HEK293 (cell line): ENCODE measurements around the gene ACTN4.

ENCODE experiments used
- CTCF ChIA-PET: fragments of 350-600 bp; formaldehyde crosslinking; extraction: SDS; loops from one replicate; lab custom pipeline; 2021; ENCODE audit warnings: antibody characterized with exemption; lab: Yijun Ruan, JAX
- POLR2A ChIA-PET: fragments of 300-600 bp; formaldehyde crosslinking; extraction: SDS; loops from one replicate; lab custom pipeline; 2020; ENCODE audit warnings: antibody characterized with exemption, inconsistent platforms; lab: Yijun Ruan, JAX
- H3K27ac ChIP-seq: fragments of 200-500 bp; sonication (Bioruptor generic); 2 replicates; pipeline ENCODE4 v1.5.1; 2014; ENCODE audit warnings: low read depth, low read length, control low read depth, inconsistent platforms; ENCODE audit errors: extremely low read depth
- H3K36me3 ChIP-seq, 2 experiments: fragments of 200-500 bp in 1 of 2; sonication (Bioruptor generic) in 1 of 2; 1 replicate in 1 of 2; 2 replicates in 1 of 2; pipeline ENCODE4 v1.5.1; 2014 to 2017; ENCODE audit warnings: inconsistent platforms in 2 of 2, low read length in 2 of 2; ENCODE audit not compliant: control insufficient read depth in 2 of 2, insufficient read depth in 1 of 2
- H3K4me1 ChIP-seq: fragments of 200-500 bp; sonication (Bioruptor generic); 2 replicates; pipeline ENCODE4 v1.5.1; 2014; ENCODE audit warnings: mild to moderate bottlenecking, low read length, inconsistent platforms; ENCODE audit not compliant: control insufficient read depth, insufficient read depth
- H3K4me3 ChIP-seq: 2 replicates; pipeline ENCODE4 v1.5.1; 2011; ENCODE audit warnings: low read depth, mild to moderate bottlenecking, control low read depth, low read length, moderate library complexity
- H3K9me3 ChIP-seq: fragments of 200-500 bp; sonication (Bioruptor generic); 2 replicates; pipeline ENCODE4 v1.5.1; 2014; ENCODE audit warnings: low read depth, low read length, inconsistent platforms; ENCODE audit not compliant: control insufficient read depth, insufficient read depth
- GFI1B ChIP-seq: fragments of 450-650 bp; formaldehyde crosslinking; IDR thresholded peaks from 2 replicates; pipeline ENCODE4 v1.5.1; 2016; ENCODE audit warnings: missing biosample characterization, missing genetic modification characterization
- IKZF3 ChIP-seq: fragments of 450-650 bp; IDR thresholded peaks from 2 replicates; pipeline ENCODE4 v1.5.0; 2018; ENCODE audit warnings: missing biosample characterization, mild to moderate bottlenecking, missing genetic modification characterization, moderate library complexity
- KLF8 ChIP-seq: fragments of 450-650 bp; formaldehyde crosslinking; IDR thresholded peaks from 2 replicates; pipeline ENCODE4 v1.5.1; 2016; ENCODE audit warnings: missing biosample characterization, missing genetic modification characterization
- MZF1 ChIP-seq: fragments of 450-650 bp; formaldehyde crosslinking; IDR thresholded peaks from 2 replicates; pipeline ENCODE4 v1.5.1; 2017; ENCODE audit warnings: missing biosample characterization, missing genetic modification characterization, borderline replicate concordance
- ZBTB48 ChIP-seq: fragments of 450-650 bp; formaldehyde crosslinking; IDR thresholded peaks from 2 replicates; pipeline ENCODE4 v1.5.1; 2016; ENCODE audit warnings: missing biosample characterization, missing genetic modification characterization
- ZBTB8A ChIP-seq: fragments of 450-650 bp; formaldehyde crosslinking; IDR thresholded peaks from 2 replicates; pipeline ENCODE4 v1.5.1; 2016; ENCODE audit warnings: missing biosample characterization, missing genetic modification characterization
- ZNF146 ChIP-seq: fragments of 450-650 bp; formaldehyde crosslinking; IDR thresholded peaks from 2 replicates; pipeline ENCODE4 v1.5.1; 2016; ENCODE audit warnings: missing biosample characterization, missing genetic modification characterization
- ZNF19 ChIP-seq: fragments of 450-650 bp; formaldehyde crosslinking; IDR thresholded peaks from 2 replicates; pipeline ENCODE4; 2016; ENCODE audit warnings: missing biosample characterization, missing genetic modification characterization, low read depth
- ZNF2 ChIP-seq: fragments of 450-650 bp; formaldehyde crosslinking; IDR thresholded peaks from 2 replicates; pipeline ENCODE4 v1.5.1; 2016; ENCODE audit warnings: missing biosample characterization, missing genetic modification characterization
- ZNF223 ChIP-seq: fragments of 450-650 bp; formaldehyde crosslinking; IDR thresholded peaks from 2 replicates; pipeline ENCODE4 v1.5.1; 2016; ENCODE audit warnings: missing biosample characterization, missing genetic modification characterization
- ZNF24 ChIP-seq: fragments of 450-650 bp; formaldehyde crosslinking; IDR thresholded peaks from 2 replicates; pipeline ENCODE4 v1.5.1; 2016; ENCODE audit warnings: missing biosample characterization, missing genetic modification characterization
- ZNF292 ChIP-seq: fragments of 450-650 bp; formaldehyde crosslinking; IDR thresholded peaks from 2 replicates; pipeline ENCODE4 v1.5.1; 2016; ENCODE audit warnings: low read depth, missing biosample characterization, missing genetic modification characterization, borderline replicate concordance
- ZNF324 ChIP-seq: fragments of 450-650 bp; formaldehyde crosslinking; IDR thresholded peaks from 2 replicates; pipeline ENCODE4 v1.5.1; 2016; ENCODE audit warnings: missing biosample characterization, missing genetic modification characterization
- ZNF391 ChIP-seq: fragments of 450-650 bp; formaldehyde crosslinking; IDR thresholded peaks from 2 replicates; pipeline ENCODE4 v1.5.1; 2016; ENCODE audit warnings: low read depth, missing biosample characterization, missing genetic modification characterization, borderline replicate concordance
- ZNF423 ChIP-seq: fragments of 450-650 bp; formaldehyde crosslinking; IDR thresholded peaks from 2 replicates; pipeline ENCODE4 v1.5.1; 2016; ENCODE audit warnings: missing biosample characterization, missing genetic modification characterization
- ZNF510 ChIP-seq: fragments of 450-650 bp; formaldehyde crosslinking; IDR thresholded peaks from 2 replicates; pipeline ENCODE4 v1.5.1; 2018; ENCODE audit warnings: mild to moderate bottlenecking, missing genetic modification characterization, missing biosample characterization; ENCODE audit not compliant: insufficient replicate concordance
- ZNF600 ChIP-seq: fragments of 450-650 bp; formaldehyde crosslinking; IDR thresholded peaks from 2 replicates; pipeline ENCODE4 v1.5.1; 2016; ENCODE audit warnings: missing biosample characterization, missing genetic modification characterization
- ZNF623 ChIP-seq: fragments of 450-650 bp; formaldehyde crosslinking; IDR thresholded peaks from 2 replicates; pipeline ENCODE4 v1.5.1; 2016; ENCODE audit warnings: missing biosample characterization, missing genetic modification characterization
- ZSCAN16 ChIP-seq: fragments of 450-650 bp; formaldehyde crosslinking; IDR thresholded peaks from 2 replicates; pipeline ENCODE4 v1.5.1; 2016; ENCODE audit warnings: missing biosample characterization, missing genetic modification characterization
- ZSCAN30 ChIP-seq: fragments of 450-650 bp; IDR thresholded peaks from 2 replicates; pipeline ENCODE4 v1.5.1; 2018; ENCODE audit warnings: missing biosample characterization, mild to moderate bottlenecking, missing genetic modification characterization, moderate library complexity
- TF ChIP-seq, protein P1 (sequence below): fragments of 450-650 bp; formaldehyde crosslinking; IDR thresholded peaks from 2 replicates; pipeline ENCODE4 v1.5.1; 2016; ENCODE audit warnings: missing biosample characterization, missing genetic modification characterization
- TF ChIP-seq, protein P2 (sequence below): fragments of 450-650 bp; formaldehyde crosslinking; IDR thresholded peaks from 2 replicates; pipeline ENCODE4 v1.5.1; 2016; ENCODE audit warnings: missing biosample characterization, missing genetic modification characterization
- TF ChIP-seq, protein P3 (sequence below): fragments of 450-650 bp; formaldehyde crosslinking; IDR thresholded peaks from 2 replicates; pipeline ENCODE4 v1.5.1; 2017; ENCODE audit warnings: missing biosample characterization, missing genetic modification characterization
- TF ChIP-seq, protein P4 (sequence below): fragments of 450-650 bp; formaldehyde crosslinking; IDR thresholded peaks from 2 replicates; pipeline ENCODE4 v1.5.1; 2016; ENCODE audit warnings: missing biosample characterization, missing genetic modification characterization
- TF ChIP-seq, protein P5 (sequence below): fragments of 450-650 bp; formaldehyde crosslinking; IDR thresholded peaks from 2 replicates; pipeline ENCODE4 v1.5.1; 2016; ENCODE audit warnings: missing biosample characterization, missing genetic modification characterization

ACTN4 gene

DNA sequence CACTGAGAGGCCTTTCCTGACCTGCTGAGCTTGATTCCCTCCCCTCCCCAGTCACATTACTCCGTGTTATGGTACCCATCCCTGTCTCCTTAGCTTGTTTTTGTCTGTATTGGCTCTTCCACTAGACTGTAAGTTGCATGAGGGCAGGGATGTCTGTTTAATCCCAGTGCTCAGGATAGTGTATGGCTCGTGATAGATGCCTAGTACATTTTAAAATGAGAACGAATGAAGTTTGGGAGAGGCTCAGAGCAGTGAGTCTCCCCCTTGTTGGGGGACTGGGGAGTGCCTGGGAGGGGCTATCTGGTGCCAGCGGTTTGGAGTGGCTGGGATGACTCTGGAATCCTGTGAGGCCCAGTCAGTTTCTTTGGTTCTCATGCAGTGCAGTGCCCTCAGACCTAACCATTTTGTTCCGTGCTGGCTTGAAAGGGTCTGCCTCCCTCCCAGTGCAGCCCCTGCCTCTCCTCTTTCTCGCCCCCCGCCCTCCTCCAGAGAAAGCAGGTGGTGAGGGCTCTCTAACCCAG is 35.5 kb downstream of the ACTN4 start (continued):
- TF ChIP-seq, protein P1, sequence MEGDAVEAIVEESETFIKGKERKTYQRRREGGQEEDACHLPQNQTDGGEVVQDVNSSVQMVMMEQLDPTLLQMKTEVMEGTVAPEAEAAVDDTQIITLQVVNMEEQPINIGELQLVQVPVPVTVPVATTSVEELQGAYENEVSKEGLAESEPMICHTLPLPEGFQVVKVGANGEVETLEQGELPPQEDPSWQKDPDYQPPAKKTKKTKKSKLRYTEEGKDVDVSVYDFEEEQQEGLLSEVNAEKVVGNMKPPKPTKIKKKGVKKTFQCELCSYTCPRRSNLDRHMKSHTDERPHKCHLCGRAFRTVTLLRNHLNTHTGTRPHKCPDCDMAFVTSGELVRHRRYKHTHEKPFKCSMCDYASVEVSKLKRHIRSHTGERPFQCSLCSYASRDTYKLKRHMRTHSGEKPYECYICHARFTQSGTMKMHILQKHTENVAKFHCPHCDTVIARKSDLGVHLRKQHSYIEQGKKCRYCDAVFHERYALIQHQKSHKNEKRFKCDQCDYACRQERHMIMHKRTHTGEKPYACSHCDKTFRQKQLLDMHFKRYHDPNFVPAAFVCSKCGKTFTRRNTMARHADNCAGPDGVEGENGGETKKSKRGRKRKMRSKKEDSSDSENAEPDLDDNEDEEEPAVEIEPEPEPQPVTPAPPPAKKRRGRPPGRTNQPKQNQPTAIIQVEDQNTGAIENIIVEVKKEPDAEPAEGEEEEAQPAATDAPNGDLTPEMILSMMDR (tag by site-specific recombination): no peak
- no peak; the same call in 1 of the 2 replicates for TF ChIP-seq ZNF24 (tag by site-specific recombination)
- no peak for TF ChIP-seq ZNF292 (tag by site-specific recombination)
- TF ChIP-seq ZBTB8A (tag by site-specific recombination): no peak
- no peak for TF ChIP-seq MZF1 (tag by site-specific recombination)

DNA sequence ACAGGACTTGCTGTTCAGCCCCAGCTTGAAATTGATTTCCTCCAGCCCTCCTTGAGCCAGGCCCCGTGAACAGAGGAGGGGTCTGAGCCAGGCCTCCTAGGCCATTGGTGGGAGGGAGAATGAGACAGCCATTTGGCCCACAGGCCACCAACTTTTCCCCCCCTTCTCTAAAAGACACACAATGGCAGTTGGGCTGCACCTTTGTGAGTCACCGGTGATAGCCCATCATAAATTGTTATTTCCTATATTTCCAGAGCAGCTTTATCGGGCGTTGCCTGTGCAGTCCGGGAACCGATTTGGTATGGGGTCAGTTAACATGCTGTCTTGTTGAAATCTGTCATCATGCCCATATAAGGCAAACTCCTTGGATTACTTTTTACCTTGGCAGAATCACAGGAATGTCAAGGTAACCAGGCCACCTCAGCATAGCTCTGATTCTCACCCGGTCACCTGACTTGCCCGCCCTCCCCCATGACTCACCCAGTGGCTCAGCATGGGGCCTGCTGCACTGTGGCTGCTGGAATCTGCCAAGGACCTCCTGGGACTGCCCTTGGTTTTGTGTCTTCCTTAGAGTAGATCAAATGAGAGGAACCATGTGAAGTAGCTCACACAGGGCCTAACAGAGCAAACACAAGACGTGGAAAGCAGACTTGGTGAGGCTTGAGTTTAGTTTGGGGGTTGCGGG is 36.1 kb downstream of the ACTN4 start:
- Histone ChIP-seq H3K4me1 (peaks cover 41% of the 10 kb centered on the region), H3K36me3 (peaks cover 6 to 27% of the 10 kb centered on the region in 2 experiments), H3K4me3 (no peak overlapping the region), H3K9me3 (no peaks in the 10 kb centered on the region), H3K27ac (peak overlapping the region; percentile 98)
- ChIA-PET CTCF (interaction anchor here (0.5 to 2.9 kb wide), 8 partner anchors 17 to 794 kb away, joined by 3 to 12 read pairs (median 4); partner anchors contain the start of genes MRPS12 and SARS2), POLR2A (interaction anchor here (0.5 to 2.3 kb wide), 26 partner anchors 8 to 440 kb away, joined by 3 to 63 read pairs (median 4); partner anchors contain the start of genes ACTN4, ECH1, EIF3K and FAM98C)
- TF ChIP-seq ZNF391 (tag by site-specific recombination) (peak; percentile 94; the same call in 1 of the 2 replicates), ZBTB48 (tag by site-specific recombination) (no peak), ZNF2 (tag by site-specific recombination) (peak; percentile 94), ZSCAN30 (tag by site-specific recombination) (peak; percentile 99), ZNF19 (tag by site-specific recombination) (no peak), ZNF146 (tag by site-specific recombination) (no peak; the same call in 1 of the 2 replicates), ZBTB8A (tag by site-specific recombination) (0 out of 2 replicates have a peak, but pooled peaks have one; percentile 13), ZNF600 (tag by site-specific recombination) (peak; percentile 91), ZNF324 (peak; percentile 86), ZNF223 (tag by site-specific recombination) (no peak; the same call in 1 of the 2 replicates), ZNF623 (0 out of 2 replicates have a peak, but pooled peaks have one; percentile 32), ZNF510 (no peak), IKZF3 (tag by site-specific recombination) (peak; percentile 94), KLF8 (tag by site-specific recombination) (peak; percentile 87), GFI1B (peak; percentile 89), ZSCAN16 (tag by site-specific recombination) (no peak), ZNF423 (tag by site-specific recombination) (peak; percentile 94)
- TF ChIP-seq, protein P2, sequence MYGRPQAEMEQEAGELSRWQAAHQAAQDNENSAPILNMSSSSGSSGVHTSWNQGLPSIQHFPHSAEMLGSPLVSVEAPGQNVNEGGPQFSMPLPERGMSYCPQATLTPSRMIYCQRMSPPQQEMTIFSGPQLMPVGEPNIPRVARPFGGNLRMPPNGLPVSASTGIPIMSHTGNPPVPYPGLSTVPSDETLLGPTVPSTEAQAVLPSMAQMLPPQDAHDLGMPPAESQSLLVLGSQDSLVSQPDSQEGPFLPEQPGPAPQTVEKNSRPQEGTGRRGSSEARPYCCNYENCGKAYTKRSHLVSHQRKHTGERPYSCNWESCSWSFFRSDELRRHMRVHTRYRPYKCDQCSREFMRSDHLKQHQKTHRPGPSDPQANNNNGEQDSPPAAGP: peak; percentile 94
- TF ChIP-seq, protein P3, sequence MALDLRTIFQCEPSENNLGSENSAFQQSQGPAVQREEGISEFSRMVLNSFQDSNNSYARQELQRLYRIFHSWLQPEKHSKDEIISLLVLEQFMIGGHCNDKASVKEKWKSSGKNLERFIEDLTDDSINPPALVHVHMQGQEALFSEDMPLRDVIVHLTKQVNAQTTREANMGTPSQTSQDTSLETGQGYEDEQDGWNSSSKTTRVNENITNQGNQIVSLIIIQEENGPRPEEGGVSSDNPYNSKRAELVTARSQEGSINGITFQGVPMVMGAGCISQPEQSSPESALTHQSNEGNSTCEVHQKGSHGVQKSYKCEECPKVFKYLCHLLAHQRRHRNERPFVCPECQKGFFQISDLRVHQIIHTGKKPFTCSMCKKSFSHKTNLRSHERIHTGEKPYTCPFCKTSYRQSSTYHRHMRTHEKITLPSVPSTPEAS (tag by site-specific recombination): peak; percentile 39
- TF ChIP-seq, protein P4, sequence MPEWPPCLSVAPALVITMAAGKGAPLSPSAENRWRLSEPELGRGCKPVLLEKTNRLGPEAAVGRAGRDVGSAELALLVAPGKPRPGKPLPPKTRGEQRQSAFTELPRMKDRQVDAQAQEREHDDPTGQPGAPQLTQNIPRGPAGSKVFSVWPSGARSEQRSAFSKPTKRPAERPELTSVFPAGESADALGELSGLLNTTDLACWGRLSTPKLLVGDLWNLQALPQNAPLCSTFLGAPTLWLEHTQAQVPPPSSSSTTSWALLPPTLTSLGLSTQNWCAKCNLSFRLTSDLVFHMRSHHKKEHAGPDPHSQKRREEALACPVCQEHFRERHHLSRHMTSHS (tag by site-specific recombination): no peak
- TF ChIP-seq, protein P5, sequence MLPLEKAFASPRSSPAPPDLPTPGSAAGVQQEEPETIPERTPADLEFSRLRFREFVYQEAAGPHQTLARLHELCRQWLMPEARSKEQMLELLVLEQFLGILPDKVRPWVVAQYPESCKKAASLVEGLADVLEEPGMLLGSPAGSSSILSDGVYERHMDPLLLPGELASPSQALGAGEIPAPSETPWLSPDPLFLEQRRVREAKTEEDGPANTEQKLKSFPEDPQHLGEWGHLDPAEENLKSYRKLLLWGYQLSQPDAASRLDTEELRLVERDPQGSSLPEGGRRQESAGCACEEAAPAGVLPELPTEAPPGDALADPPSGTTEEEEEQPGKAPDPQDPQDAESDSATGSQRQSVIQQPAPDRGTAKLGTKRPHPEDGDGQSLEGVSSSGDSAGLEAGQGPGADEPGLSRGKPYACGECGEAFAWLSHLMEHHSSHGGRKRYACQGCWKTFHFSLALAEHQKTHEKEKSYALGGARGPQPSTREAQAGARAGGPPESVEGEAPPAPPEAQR (tag by site-specific recombination): 0 out of 2 replicates have a peak, but pooled peaks have one; percentile 48
